Measurements from ENCODE around the gene SIGLECL1. TPM values are rescaled to one million over a fixed set of nuclear protein-coding genes. Genes with fewer than 3 reads are reported as not detected.

SIGLECL1 gene
- polyA plus RNA-seq, 1 experiment: not detected

- CTCF ChIA-PET: no interaction called here
Observed at GRCh38 chr19:51295382-51296126, 44.7 kb downstream of the SIGLECL1 start.

GRCh38 chr19:51296336-51297093, 45.6 kb downstream of the SIGLECL1 start:
- ChIA-PET POLR2A (no interaction called here), CTCF (no interaction called here)
- H3K9me3 ChIP-seq (ENCODE audit: control insufficient read depth, insufficient read depth, low read length): no peaks in the 10 kb centered on the region; the same call in 1 of the 2 replicates
- no peak for DNase-seq (ENCODE audit: low read depth, low spot score)
- no peak overlapping the region for H3K27ac ChIP-seq (ENCODE audit: low read depth, low read length)
- TF ChIP-seq, protein P1, sequence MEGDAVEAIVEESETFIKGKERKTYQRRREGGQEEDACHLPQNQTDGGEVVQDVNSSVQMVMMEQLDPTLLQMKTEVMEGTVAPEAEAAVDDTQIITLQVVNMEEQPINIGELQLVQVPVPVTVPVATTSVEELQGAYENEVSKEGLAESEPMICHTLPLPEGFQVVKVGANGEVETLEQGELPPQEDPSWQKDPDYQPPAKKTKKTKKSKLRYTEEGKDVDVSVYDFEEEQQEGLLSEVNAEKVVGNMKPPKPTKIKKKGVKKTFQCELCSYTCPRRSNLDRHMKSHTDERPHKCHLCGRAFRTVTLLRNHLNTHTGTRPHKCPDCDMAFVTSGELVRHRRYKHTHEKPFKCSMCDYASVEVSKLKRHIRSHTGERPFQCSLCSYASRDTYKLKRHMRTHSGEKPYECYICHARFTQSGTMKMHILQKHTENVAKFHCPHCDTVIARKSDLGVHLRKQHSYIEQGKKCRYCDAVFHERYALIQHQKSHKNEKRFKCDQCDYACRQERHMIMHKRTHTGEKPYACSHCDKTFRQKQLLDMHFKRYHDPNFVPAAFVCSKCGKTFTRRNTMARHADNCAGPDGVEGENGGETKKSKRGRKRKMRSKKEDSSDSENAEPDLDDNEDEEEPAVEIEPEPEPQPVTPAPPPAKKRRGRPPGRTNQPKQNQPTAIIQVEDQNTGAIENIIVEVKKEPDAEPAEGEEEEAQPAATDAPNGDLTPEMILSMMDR (IDR thresholded peaks at IDR 0.05; ENCODE audit: low read depth, low read length): no peak
- H3K4me3 ChIP-seq (ENCODE audit: low read depth, low read length): no peak overlapping the region
- H3K27me3 ChIP-seq (ENCODE audit: control insufficient read depth, insufficient read depth, low read length): no peaks in the 10 kb centered on the region

More at GRCh38 chr19:51295382-51296126, 44.7 kb downstream of the SIGLECL1 start:
- Histone ChIP-seq H3K9me3 (ENCODE audit: control insufficient read depth, insufficient read depth, low read length) (no peaks in the 10 kb centered on the region; the same call in 1 of the 2 replicates), H3K4me3 (ENCODE audit: low read depth, low read length) (no peak overlapping the region), H3K27me3 (ENCODE audit: control insufficient read depth, insufficient read depth, low read length) (no peaks in the 10 kb centered on the region), H3K27ac (ENCODE audit: low read depth, low read length) (no peak overlapping the region)
- no peak for DNase-seq (ENCODE audit: low read depth, low spot score)
- TF ChIP-seq, protein P1 (IDR thresholded peaks at IDR 0.05; ENCODE audit: low read depth, low read length): no peak
- POLR2A ChIA-PET: no interaction called here

GRCh38 chr19:51297406-51297805, 46.5 kb downstream of the SIGLECL1 start:
- TF ChIP-seq, protein P1 (IDR thresholded peaks at IDR 0.05; ENCODE audit: low read depth, low read length): no peak
- CTCF ChIA-PET: no interaction called here
- POLR2A ChIA-PET: no interaction called here

GRCh38 chr19:51301266-51301665, 50.4 kb downstream of the SIGLECL1 start:
- POLR2A ChIA-PET: no interaction called here
- no peak for DNase-seq (ENCODE audit: low read depth, low spot score)
- CTCF ChIA-PET: no interaction called here
- H3K27ac ChIP-seq (ENCODE audit: low read depth, low read length): no peak overlapping the region
- H3K27me3 ChIP-seq (ENCODE audit: control insufficient read depth, insufficient read depth, low read length): no peaks in the 10 kb centered on the region
- TF ChIP-seq, protein P1 (IDR thresholded peaks at IDR 0.05; ENCODE audit: low read depth, low read length): no peak
- H3K4me3 ChIP-seq (ENCODE audit: low read depth, low read length): no peak overlapping the region
- H3K9me3 ChIP-seq (ENCODE audit: control insufficient read depth, insufficient read depth, low read length): no peaks in the 10 kb centered on the region; the same call in 1 of the 2 replicates

More at GRCh38 chr19:51297406-51297805, 46.5 kb downstream of the SIGLECL1 start:
- Histone ChIP-seq H3K27me3 (ENCODE audit: control insufficient read depth, insufficient read depth, low read length) (no peaks in the 10 kb centered on the region), H3K4me3 (ENCODE audit: low read depth, low read length) (no peak overlapping the region), H3K27ac (ENCODE audit: low read depth, low read length) (no peak overlapping the region), H3K9me3 (ENCODE audit: control insufficient read depth, insufficient read depth, low read length) (no peaks in the 10 kb centered on the region; the same call in 1 of the 2 replicates)
- no peak for DNase-seq (ENCODE audit: low read depth, low spot score)

GRCh38 chr19:51305479-51305878, 54.6 kb downstream of the SIGLECL1 start:
- no peaks in the 10 kb centered on the region for H3K27me3 ChIP-seq (ENCODE audit: control insufficient read depth, insufficient read depth, low read length)
- H3K9me3 ChIP-seq (ENCODE audit: control insufficient read depth, insufficient read depth, low read length): no peaks in the 10 kb centered on the region
- no peak for DNase-seq (ENCODE audit: low read depth, low spot score)
- POLR2A ChIA-PET: no interaction called here
- TF ChIP-seq, protein P1 (IDR thresholded peaks at IDR 0.05; ENCODE audit: low read depth, low read length): no peak
- no peak overlapping the region for H3K27ac ChIP-seq (ENCODE audit: low read depth, low read length)
- H3K4me3 ChIP-seq (ENCODE audit: low read depth, low read length): no peak overlapping the region
- CTCF ChIA-PET: no interaction called here
